HL-60 (cell line): ENCODE measurements around the gene RABGAP1L.

Experiments
- POLR2AphosphoS5 ChIP-seq: IDR thresholded peaks from 2 replicates; pipeline ENCODE4 v1.6.1; 2012; ENCODE audit warnings: low read depth
- TF ChIP-seq, protein P1 (sequence below): IDR thresholded peaks from one replicate; pipeline ENCODE4 v1.5.1; 2011; ENCODE audit warnings: low read length, control low read depth, inconsistent platforms; ENCODE audit not compliant: insufficient read depth

GRCh38 chr1:174850726-174851125 lies 691.4 kb downstream of the RABGAP1L start:
- TF ChIP-seq, protein P1, sequence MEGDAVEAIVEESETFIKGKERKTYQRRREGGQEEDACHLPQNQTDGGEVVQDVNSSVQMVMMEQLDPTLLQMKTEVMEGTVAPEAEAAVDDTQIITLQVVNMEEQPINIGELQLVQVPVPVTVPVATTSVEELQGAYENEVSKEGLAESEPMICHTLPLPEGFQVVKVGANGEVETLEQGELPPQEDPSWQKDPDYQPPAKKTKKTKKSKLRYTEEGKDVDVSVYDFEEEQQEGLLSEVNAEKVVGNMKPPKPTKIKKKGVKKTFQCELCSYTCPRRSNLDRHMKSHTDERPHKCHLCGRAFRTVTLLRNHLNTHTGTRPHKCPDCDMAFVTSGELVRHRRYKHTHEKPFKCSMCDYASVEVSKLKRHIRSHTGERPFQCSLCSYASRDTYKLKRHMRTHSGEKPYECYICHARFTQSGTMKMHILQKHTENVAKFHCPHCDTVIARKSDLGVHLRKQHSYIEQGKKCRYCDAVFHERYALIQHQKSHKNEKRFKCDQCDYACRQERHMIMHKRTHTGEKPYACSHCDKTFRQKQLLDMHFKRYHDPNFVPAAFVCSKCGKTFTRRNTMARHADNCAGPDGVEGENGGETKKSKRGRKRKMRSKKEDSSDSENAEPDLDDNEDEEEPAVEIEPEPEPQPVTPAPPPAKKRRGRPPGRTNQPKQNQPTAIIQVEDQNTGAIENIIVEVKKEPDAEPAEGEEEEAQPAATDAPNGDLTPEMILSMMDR: no peak
- no peak for TF ChIP-seq POLR2AphosphoS5
